Activated naive CD8-positive, alpha-beta T cell treated with anti-CD3 and anti-CD28 coated beads for 36 hours (primary cell): Measurements from ENCODE around the gene APOC4. TPM values are rescaled to one million over a fixed set of nuclear protein-coding genes. Genes with fewer than 3 reads are reported as not detected.

Experiments used
- DNase-seq: peaks from one replicate; pipeline ENCODE4 v3.0.0; 2021
- H3K27ac Mint-ChIP-seq: one replicate; pipeline ENCODE4 v1.8.0; 2022; ENCODE audit warnings: mild to moderate bottlenecking, moderate library complexity, mixed read lengths
- H3K27me3 Mint-ChIP-seq: one replicate; pipeline ENCODE4 v1.8.0; 2022; ENCODE audit warnings: mild to moderate bottlenecking, mixed read lengths
- H3K36me3 Mint-ChIP-seq: one replicate; pipeline ENCODE4 v1.8.0; 2021; ENCODE audit warnings: mild to moderate bottlenecking, mixed read lengths
- H3K4me1 Mint-ChIP-seq: one replicate; pipeline ENCODE4 v1.8.0; 2021; ENCODE audit warnings: mixed read lengths
- H3K4me3 Mint-ChIP-seq: one replicate; pipeline ENCODE4 v1.8.0; 2022; ENCODE audit warnings: mild to moderate bottlenecking, moderate library complexity, mixed read lengths
- H3K9me3 Mint-ChIP-seq: one replicate; pipeline ENCODE4 v1.8.0; 2022; ENCODE audit warnings: mixed read lengths
- total RNA-seq, 2 experiments: library from RNA; stranded (reverse); gene quantifications; one replicate each; pipeline ENCODE4 v1.2.3, GENCODE V29; 2021

APOC4 gene
- total RNA-seq, 2 experiments from 2014 or later = not detected

GRCh38 chr19:44992336-44993163 is 50.5 kb downstream of the APOC4 start:
- H3K4me1 Mint-ChIP-seq = peaks cover 2% of the 10 kb centered on the region
- no peak overlapping the region for H3K27ac Mint-ChIP-seq
- DNase-seq = no peak
- H3K27me3 Mint-ChIP-seq = no peaks in the 10 kb centered on the region
- H3K36me3 Mint-ChIP-seq = no peaks in the 10 kb centered on the region
- H3K9me3 Mint-ChIP-seq = no peaks in the 10 kb centered on the region
- H3K4me3 Mint-ChIP-seq = no peak overlapping the region

DNA sequence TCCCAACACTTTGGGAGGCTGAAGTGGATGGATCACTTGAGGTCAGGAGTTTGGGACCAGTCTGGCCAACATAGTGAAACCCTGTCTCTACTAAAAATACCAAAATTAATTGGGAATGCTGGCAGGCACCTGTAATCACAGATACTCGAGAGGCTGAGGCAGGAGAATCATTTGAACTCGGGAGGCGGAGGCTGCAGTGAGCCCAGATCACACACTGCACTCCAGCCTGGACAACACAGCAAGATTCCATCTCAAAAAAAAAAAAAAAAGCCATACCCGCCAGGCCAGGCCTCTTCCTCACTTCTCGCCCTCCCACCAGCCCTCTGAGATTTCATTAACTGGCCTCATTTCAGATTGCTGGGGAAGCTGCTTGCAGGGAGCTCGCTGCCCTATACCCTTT is 51.5 kb downstream of the APOC4 start:
- Mint-ChIP-seq H3K9me3 (no peaks in the 10 kb centered on the region), H3K27ac (peak overlapping the region; percentile 29), H3K27me3 (no peaks in the 10 kb centered on the region), H3K36me3 (no peaks in the 10 kb centered on the region), H3K4me1 (peaks cover 2% of the 10 kb centered on the region), H3K4me3 (no peak overlapping the region)
- no peak for DNase-seq

- Mint-ChIP-seq H3K27me3 (no peaks in the 10 kb centered on the region), H3K4me1 (peaks cover 2% of the 10 kb centered on the region), H3K27ac (peak overlapping the region; percentile 29), H3K36me3 (no peaks in the 10 kb centered on the region), H3K4me3 (no peak overlapping the region), H3K9me3 (no peaks in the 10 kb centered on the region)
- no peak for DNase-seq
Measured at GRCh38 chr19:44993926-44994537, 52.0 kb downstream of the APOC4 start.

Other genes with a start within 250 kb of the APOC4 start
- not detected for gene CEACAM16, start 243.1 kb upstream of the APOC4 start, total RNA-seq
- 10 to 100 TPM; 19.0 to 23.8 TPM for gene BCL3, start 193.5 kb upstream of the APOC4 start, total RNA-seq
- gene CBLC, start 164.3 kb upstream of the APOC4 start, total RNA-seq = not detected
- gene BCAM, start 133.1 kb upstream of the APOC4 start, total RNA-seq = not detected
- under 1 TPM; 0.43 to 0.60 TPM for gene NECTIN2, start 95.9 kb upstream of the APOC4 start, total RNA-seq
- gene TOMM40, start 51.0 kb upstream of the APOC4 start, total RNA-seq = 100 to 1,000 TPM; 235 to 236 TPM
- gene APOE, start 36.4 kb upstream of the APOC4 start, total RNA-seq = under 1 TPM; 0.46 to 0.62 TPM
- 1 to 10 TPM; 1.5 to 3.0 TPM for gene APOC1, start 27.6 kb upstream of the APOC4 start, total RNA-seq
- not detected for gene APOC2, start 3.8 kb downstream of the APOC4 start, total RNA-seq
- 10 to 100 TPM; 54.2 to 57.2 TPM for gene CLPTM1, start 13.1 kb downstream of the APOC4 start, total RNA-seq
- 10 to 100 TPM; 45.5 to 45.8 TPM for gene RELB, start 59.2 kb downstream of the APOC4 start, total RNA-seq
- gene CLASRP, start 96.8 kb downstream of the APOC4 start, total RNA-seq = 10 to 100 TPM; 89.9 to 94.2 TPM
- gene ZNF296, start 134.2 kb downstream of the APOC4 start, total RNA-seq = 1 to 10 TPM; 5.4 to 6.3 TPM
- 10 to 100 TPM; 53.6 to 58.2 TPM for gene GEMIN7, start 137.0 kb downstream of the APOC4 start, total RNA-seq
- gene PPP1R37, start 150.9 kb downstream of the APOC4 start, total RNA-seq = 10 to 100 TPM; 13.3 to 15.3 TPM
- under 1 TPM in 1 of 2 experiments, not detected in 1; 0.24 TPM for gene NKPD1, start 218.7 kb downstream of the APOC4 start, total RNA-seq
- 10 to 100 TPM; 19.8 to 22.9 TPM for gene TRAPPC6A, start 236.0 kb downstream of the APOC4 start, total RNA-seq
- gene BLOC1S3, start 236.5 kb downstream of the APOC4 start, total RNA-seq = 10 to 100 TPM; 10.5 to 13.3 TPM